NCI-H2171 treated with DMSO at 0.1 percent for 48 hours (cell line): ENCODE results near the gene TUBGCP6.

Experiments
- DNase-seq: peaks from one replicate; lab custom pipeline; 2025; lab: John Stamatoyannopoulos, UW

Gene TUBGCP6

GRCh38 chr22:50180727-50181521, 63.9 kb downstream of the TUBGCP6 start:
- DNase-seq = no peak

GRCh38 chr22:50179937-50180726, 64.7 kb downstream of the TUBGCP6 start:
- DNase-seq = no peak

GRCh38 chr22:50178871-50179869, 65.7 kb downstream of the TUBGCP6 start:
- no peak for DNase-seq

GRCh38 chr22:50178471-50178864, 66.4 kb downstream of the TUBGCP6 start:
- no peak for DNase-seq

GRCh38 chr22:50177537-50178470, 67.0 kb downstream of the TUBGCP6 start:
- no peak for DNase-seq

- no peak for DNase-seq
Measured at GRCh38 chr22:50176850-50177536, 67.8 kb downstream of the TUBGCP6 start.

GRCh38 chr22:50175921-50176849, 68.6 kb downstream of the TUBGCP6 start:
- no peak for DNase-seq

GRCh38 chr22:50175191-50175461, 69.7 kb downstream of the TUBGCP6 start:
- DNase-seq = no peak

- no peak for DNase-seq
Measured at GRCh38 chr22:50174382-50175190, 70.2 kb downstream of the TUBGCP6 start.

GRCh38 chr22:50173983-50174355, 70.9 kb downstream of the TUBGCP6 start:
- DNase-seq = no peak

- DNase-seq = no peak
Measured at GRCh38 chr22:50173311-50173982, 71.4 kb downstream of the TUBGCP6 start.

GRCh38 chr22:50171965-50172421, 72.8 kb downstream of the TUBGCP6 start:
- no peak for DNase-seq

- no peak for DNase-seq
Measured at GRCh38 chr22:50171319-50171964, 73.4 kb downstream of the TUBGCP6 start.

GRCh38 chr22:50170453-50171318, 74.1 kb downstream of the TUBGCP6 start, which contains the start of gene PANX2:
Gene PANX2 (plus strand): TSS chr22:50170731. CDS start chr22:50170731, 0 bp downstream.
- peak; percentile 24 for DNase-seq

- peak; percentile 42 for DNase-seq
Measured at GRCh38 chr22:50169774-50170341, 75.0 kb downstream of the TUBGCP6 start.

- DNase-seq = no peak
Measured at GRCh38 chr22:50169181-50169759, 75.6 kb downstream of the TUBGCP6 start.
